ENCODE measurements around the gene ST6GALNAC1.
"Not testable (repeated sequence)": the region's sequence is repeated elsewhere in the genome, so short reads cannot be mapped to it uniquely, and the experiment has no call there.

ST6GALNAC1 gene

DNA sequence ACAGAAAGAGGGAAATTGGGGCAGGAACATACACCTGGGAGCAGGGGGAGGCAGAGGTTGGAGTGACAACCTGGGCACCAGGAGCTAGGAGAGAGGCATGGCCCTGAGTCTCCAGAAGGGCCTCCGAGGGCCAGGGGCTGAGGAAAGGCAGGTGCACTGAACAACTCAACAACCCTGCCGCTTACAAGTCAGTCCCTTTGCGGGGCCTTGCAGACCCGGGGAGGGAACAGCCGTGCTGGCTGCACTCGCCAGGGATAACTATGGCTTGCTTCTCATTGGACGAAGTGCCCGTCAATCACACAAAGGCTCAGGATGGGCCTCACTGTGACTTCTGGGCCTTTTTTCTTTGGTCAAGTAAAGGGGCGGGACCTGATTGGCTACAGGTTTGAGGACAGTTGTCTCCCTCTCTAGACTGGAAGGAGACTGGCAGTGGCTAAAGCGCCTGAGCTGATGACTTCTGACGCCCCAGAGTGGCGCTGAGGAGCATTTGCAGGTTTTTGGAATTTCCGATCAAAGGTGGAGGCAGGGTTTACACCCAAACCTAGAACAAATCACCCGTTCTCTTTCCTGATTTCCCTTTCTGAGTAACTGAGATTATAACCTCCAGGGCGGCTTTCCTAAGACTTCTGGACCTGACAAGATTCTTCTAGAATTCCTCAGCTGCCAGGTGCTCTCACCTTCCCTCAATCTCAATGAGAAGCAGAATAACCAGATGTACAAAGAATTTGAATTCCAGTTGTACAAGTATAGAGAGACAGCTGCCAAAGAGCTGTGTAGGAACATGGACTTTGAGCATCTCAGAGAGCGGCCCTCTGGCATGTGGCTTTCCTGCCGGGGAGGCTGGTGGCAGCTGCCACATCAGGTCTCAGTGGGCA, 30.3 kb downstream of the ST6GALNAC1 start:
- in situ Hi-C loops (cut with MboI; ENCODE audit: low sequenced_read_pairs) = no loop called here

DNA sequence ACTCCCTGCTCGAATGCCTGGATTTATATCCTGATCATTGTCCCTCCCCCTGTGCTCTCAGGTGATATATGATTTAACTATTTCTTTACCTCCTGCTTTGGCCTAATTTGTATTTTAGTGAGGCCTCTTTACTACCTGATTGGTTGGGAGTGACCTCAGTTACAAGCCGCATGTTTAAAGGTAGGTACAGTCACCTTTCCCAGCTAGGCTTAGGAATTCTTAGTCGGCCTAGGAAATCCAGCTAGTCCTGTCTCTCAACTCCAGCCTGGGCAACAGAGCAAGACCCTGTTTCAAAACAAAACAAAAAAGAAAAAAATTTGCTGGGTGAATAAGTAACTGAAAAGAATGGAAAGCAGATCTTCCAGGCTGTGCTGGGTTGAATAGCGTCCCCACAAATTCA, 31.1 kb downstream of the ST6GALNAC1 start:
- in situ Hi-C loops (cut with MboI; ENCODE audit: low sequenced_read_pairs) = no loop called here

DNA sequence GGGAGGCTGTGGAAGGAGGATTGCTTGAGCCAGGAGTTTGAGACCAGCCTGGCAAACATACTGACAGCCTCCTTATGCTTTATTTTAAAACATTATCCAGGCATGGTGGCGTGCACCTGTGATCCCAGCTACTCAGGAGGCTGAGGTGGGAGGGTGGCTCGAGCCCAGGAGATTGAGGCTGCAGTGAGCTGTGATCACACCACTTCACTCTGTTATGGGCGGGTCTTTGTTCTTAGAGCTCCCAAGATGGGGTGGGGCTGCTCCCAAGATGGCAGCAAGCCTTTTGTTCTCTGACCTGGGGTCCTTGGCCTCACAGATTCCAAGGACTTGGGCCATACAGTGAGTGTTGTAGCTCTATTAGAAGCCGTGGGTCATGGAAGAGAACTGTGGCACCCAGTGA, 31.8 kb downstream of the ST6GALNAC1 start:
- in situ Hi-C loops (cut with MboI; ENCODE audit: low sequenced_read_pairs) = no loop called here

DNA sequence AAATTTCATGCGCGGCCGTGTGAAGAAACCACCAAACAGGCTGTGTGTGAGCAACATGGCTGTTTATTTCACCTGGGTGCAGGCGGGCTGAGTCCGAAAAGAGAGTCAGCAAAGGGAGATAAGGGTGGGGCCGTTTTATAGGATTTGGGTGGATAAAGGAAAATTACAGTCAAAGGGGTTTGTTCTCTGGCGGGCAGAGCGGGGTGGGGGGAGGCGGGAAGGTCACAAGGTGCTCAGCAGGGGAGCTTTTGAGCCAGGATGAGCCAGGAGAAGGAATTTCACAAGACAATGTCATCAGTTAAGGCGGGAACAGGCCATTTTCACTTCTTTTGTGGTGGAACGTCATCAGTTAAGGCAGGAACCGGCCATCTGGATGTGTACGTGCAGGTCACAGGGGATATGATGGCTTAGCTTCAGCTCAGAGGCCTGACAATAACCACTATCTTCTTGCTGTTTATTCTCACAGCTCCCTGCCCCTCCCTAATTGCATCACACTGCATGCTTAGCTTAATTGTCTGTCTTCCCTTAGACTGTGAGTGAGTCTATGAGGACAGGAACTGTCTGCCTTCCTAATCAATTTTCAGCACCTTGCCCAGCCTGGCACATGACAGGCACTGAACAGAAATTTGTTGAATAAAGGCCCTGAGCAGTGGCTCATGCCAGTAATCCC, 32.3 kb downstream of the ST6GALNAC1 start:
- in situ Hi-C loops (cut with MboI; ENCODE audit: low sequenced_read_pairs) = not testable (repeated sequence)

DNA sequence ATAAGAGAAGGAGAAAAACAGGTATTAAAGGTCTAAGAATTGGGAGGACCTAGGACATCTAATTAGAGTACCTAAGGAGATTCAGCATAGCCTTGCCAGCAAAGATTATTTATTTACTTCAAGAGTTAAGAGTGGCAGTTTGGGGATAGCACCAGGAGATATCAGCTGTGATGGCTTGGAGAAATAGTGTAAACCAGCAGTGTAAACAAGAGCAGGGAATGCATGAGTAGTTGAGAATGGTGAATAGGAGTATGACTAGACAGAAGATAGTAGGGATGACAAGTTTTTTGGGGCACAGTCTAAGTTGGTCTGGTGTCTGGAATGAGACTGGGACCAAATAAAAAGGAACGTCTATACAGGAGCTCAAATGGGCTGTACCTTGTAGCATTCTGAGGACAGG, 36.9 kb downstream of the ST6GALNAC1 start:
- in situ Hi-C loops (cut with MboI; ENCODE audit: low sequenced_read_pairs) = not testable (repeated sequence)

DNA sequence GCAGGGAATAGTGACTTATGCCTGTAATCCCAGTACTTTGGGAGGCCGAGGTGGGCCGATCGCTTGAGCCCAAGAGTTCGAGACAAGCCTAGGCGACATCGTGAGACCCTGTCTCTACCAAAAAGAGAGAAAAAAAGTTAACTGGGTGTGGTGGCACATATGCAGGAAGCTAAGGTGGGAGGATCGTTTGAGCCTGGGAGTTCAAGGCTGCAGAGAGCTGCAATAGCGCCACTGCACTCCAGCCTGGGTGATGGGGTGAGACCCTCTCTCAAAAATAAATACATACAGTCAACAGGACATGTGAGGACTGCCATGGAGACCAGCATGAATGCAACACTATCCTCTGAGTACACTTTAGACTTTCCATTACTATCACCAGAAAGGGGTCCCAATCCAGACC, 42.5 kb downstream of the ST6GALNAC1 start:
- in situ Hi-C loops (cut with MboI; ENCODE audit: low sequenced_read_pairs) = no loop called here

DNA sequence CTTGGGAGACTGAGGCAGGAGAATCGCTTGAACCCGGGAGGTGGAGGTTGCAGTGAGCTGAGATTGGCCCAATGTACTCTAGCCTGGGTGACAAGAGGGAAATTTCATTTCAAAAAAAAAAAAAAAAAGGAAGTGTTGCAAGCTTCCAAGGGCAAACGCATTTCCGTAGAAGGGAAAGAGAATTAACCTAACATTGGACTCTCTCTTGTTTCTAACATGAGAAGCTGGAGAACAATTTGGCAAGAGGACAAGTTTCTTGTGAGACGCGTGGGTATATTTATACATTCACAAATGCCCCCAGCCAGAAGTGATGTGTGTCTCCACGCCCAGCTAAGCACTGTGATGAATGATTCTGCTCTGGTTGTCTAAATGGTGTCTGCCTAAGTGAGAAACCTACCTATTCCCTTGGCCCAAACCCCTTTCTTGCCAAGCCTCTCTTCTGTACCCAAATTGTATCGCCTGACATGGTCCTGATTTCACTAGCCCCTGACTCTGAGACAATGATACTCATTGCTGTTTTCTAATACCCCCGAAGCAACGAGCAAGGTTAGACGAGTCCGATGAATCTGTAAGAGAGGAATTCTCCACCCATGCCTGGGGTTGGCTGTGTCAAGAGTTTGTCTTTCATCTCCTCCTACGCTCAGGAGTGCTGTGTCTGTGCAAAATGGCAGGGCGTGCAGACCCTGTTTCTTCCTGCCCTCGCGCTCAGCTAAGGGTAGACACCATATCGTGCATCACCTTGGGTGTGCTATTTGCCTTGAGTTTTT, 43.7 kb downstream of the ST6GALNAC1 start:
- in situ Hi-C loops (cut with MboI; ENCODE audit: low sequenced_read_pairs) = no loop called here

DNA sequence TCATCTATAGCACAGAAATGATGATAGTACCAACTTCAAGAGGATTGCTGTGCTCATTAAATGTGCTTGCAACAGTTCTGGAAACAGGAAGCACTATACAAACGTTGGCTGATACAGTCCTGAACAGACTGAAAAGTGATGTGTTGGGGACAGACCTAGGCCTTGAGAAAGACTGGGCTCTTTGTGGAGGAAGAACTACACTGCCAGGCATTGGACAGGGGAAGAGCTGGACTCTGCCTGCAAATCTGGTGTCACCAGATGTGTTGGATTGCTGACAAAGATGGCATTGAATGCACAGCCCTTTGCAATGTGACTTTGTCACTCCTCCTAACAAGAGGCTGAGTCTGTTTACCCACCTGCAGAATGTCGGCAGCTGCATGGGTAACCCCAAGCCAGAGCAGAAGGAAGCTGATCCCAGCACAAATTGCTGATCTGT, 45.5 kb downstream of the ST6GALNAC1 start:
- in situ Hi-C loops (cut with MboI; ENCODE audit: low sequenced_read_pairs) = no loop called here

DNA sequence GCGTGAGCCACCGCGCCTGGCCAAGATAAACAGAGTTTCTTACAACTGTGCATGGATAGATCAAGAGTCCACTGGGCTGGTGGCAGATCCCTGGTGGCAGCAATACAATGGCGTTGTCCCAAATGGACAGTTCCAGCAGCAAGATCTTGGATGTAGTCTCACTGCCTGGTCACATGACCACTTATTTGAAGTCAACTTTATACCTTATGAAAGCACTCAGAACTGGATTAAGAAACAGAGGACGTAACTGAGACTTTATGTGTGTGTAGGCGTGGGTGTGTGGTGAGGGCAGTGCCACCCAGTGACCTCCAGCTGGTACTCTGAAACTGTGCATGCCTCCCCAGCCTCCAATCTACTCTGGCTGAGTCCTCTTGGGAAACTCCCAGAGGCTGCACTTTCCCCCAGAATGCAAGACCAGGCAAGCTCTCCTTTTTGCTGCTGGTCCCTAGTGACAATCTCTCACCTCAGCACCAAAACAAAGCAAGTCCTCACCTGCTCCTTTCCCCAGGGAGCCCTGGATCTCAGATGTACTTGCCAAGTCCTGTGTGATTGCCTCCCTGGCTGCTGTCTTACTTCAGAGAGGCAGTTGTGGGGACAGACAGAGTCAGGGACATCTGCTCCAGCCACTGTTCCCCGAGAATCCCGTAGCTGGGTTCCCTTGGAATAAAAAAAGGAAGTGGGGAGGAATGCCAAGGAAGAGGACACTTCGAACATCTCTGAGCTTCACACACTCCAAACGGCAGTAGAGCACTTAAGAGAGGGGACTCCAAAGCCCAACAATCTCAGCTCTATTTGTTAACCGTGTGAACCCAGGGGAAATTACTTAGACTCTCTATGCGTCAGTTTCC, 46.2 kb downstream of the ST6GALNAC1 start:
- in situ Hi-C loops (cut with MboI; ENCODE audit: low sequenced_read_pairs) = no loop called here

DNA sequence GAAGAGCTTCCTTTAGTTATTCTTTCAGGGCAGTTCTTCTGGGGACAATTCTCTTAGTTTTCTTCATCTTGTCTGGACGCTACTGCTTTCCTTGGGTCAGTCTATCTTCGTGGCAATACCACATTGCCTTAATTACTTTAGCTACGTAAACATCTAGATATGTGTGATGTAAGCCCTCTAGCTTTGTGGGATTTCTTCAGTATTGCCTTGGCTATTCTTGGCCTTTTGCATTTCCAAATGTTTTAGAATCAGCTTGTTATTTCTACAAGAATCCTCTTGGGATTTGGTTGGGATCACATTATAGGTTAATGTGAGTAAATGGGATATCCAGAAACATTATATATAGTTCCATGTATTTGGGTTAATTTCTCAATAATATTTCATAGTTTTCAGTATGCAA, 48.9 kb downstream of the ST6GALNAC1 start:
- in situ Hi-C loops (cut with MboI; ENCODE audit: low sequenced_read_pairs) = no loop called here

DNA sequence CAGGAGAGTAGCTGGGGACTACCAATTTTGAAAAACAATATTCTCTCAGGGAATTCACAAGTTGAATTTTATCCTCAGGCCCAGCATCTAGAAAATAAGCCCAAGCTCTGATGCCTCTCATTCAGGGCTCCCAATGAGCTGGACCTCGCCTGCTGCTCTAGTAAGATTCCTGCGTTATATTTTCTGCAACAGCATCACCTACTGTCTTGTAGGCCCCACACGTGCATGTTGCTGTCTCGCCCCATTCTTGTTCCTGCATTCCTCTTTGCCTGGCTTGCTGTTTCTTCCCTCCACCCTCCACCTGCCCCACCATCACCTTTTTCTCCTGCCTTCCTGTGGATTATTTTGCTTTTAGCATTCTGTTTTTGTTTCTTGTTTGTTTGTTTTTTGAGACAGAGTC, 49.6 kb downstream of the ST6GALNAC1 start:
- in situ Hi-C loops (cut with MboI; ENCODE audit: low sequenced_read_pairs) = no loop called here

DNA sequence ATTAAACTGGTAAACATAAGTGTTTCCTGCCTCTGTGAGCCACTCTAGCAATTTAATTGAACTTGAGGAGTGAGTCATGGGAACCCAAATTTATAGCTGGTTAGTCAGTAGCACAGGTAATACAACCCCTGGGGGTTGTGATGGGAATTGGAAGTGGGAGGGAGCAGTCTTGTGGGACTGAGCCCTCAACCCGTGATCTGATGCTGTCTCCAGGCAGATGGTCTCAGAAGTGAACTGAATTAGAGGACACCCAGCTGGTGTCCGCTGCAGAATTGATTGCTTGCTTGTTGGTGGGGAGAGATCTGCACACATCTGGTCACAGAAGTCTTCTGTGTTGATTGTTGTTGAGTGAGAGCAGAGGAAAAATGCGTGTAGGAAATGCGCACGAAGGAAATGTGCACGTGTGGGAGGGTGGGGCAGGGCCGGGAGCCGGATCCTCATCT, 50.2 kb downstream of the ST6GALNAC1 start:
- in situ Hi-C loops (cut with MboI; ENCODE audit: low sequenced_read_pairs) = no loop called here

DNA sequence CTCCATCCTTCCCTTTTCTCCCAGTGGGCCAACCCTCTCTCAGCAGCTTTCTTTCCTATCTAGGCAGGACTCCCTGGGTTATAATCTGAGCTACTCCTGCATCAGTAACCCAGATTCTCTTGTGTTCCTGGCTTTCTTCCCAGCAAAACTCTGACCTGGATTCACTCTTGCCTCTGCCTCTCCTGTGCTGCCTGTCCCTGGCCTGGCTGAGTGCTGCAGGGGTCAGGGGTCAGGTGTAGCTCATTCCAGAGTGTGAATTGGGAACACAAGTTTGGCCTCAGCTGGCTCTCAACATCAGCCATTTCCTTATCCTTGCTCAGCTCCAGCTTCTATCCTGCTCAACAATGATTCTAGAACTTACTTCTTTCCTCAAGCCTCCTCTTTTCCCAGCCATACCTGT, 55.4 kb downstream of the ST6GALNAC1 start:
- in situ Hi-C loops (cut with MboI; ENCODE audit: low sequenced_read_pairs) = no loop called here

DNA sequence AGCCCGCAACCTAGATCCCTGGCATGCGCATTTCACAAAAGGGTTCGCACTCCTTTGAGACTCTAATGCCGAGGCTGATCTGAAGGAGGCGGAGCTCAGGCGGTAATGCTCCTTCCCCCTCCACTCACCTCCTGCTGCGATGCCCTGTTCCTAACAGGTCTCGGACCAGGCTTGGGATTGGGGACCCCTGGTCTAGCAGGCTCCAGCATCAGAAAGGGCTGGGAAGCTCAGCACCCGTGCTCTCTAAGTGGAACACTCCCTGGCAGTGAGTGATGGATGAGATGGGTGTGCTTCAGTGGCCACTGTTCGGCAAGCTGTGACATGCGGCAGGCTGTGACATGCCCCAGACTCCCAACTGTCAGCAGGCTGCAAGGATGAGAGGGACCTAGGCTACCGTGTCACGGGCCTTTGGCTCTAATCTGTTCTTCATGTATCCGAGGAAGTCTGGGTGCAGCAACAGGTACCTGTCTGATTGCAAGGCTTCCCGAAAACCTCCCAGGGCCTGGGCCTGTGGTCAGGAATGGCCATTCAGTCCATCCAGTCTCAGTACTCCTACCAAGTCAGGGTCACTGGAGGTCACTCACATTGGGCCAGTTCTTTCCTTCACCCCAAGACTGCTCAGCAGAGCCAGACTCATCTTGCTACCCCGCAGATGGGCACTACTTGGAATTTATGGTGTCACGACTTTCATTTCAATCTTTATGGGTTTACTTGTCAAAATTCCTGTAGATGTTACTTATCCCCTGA, 56.6 kb downstream of the ST6GALNAC1 start:
- in situ Hi-C loops (cut with MboI; ENCODE audit: low sequenced_read_pairs) = no loop called here

DNA sequence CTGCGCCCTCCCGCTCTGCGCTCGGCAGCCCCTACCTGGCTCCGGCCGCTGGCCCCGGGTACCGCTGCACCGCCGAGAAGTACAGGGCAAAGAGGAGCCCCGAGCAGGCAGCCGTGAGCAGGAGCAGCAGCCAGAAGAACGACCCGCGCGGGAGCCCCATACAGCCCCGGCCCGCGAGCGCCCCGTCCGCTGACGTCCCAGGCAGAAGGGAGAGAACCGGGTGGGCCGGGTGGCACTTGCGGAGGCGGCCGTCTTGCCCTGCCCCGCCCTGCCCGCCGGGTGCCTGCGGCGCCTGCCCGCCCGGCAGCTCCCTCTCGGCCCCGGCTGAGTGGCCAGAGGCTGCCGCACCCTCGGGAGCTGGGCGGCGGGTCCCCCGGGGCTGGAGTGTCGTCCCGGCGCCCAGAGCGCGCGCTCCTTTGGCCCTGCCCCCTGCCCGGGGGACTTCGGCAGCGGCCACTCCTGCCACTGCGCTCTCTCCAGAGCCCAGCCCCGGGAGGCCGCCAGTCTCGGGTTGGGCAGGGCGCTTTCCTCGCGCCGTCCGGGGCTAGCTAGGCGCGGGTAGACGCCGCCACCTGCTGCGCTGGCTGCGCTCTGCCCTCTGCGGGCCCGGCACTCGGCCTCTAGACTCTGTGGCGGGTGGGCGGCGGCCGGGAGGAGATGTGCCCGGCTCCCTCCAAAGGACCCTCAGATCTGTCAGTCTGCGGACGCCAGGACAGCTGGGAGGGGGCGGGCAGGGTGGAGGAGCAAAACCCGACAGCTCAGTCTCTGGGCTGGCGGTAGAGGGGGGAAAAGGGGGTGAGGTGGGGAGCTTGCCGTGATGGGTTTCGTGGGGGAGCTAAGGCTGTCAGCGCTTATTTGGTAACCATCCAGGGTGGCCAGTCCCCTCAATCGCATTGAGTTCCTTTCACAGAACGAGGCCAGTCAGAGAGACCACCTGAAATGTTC, 57.6 kb downstream of the ST6GALNAC1 start, which contains the start of gene ST6GALNAC2:
ST6GALNAC2 (minus strand) TSS at position 212 of the 945 bp plus-strand sequence; CDS start at position 160, 52 bp downstream.
- in situ Hi-C loops (cut with MboI; ENCODE audit: low sequenced_read_pairs) = no loop called here

DNA sequence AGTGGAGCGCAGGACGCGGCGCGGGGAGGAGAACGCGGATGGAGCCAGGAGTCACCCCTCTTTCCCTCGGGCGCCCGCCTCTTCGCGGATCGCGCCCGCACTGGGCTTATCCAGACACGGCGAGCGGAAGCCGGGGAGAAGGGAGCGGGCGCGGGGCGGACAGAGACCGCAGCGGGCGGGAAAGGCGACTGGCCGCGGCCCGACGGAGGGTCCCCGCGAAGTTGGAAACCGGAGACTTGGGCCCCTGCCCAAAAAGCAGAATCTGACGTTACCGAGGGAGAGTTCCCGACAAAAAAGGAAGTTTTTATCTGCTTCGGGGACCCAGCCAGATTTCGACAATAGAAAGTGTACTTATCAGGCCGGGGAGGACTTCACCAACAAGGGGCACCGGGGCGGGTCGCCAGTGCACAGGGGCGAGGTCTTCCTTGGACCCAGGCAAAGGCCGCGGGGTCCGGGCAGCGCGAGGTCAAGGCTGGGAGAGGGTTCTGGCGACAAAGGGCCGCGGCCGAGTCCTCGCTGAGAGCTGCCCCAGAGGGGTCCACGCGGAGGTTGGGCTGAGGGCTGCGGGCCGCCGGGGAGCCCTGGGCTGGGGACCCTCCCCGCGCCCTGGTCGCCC, 58.4 kb downstream of the ST6GALNAC1 start:
- in situ Hi-C loops (cut with MboI; ENCODE audit: low sequenced_read_pairs) = no loop called here

DNA sequence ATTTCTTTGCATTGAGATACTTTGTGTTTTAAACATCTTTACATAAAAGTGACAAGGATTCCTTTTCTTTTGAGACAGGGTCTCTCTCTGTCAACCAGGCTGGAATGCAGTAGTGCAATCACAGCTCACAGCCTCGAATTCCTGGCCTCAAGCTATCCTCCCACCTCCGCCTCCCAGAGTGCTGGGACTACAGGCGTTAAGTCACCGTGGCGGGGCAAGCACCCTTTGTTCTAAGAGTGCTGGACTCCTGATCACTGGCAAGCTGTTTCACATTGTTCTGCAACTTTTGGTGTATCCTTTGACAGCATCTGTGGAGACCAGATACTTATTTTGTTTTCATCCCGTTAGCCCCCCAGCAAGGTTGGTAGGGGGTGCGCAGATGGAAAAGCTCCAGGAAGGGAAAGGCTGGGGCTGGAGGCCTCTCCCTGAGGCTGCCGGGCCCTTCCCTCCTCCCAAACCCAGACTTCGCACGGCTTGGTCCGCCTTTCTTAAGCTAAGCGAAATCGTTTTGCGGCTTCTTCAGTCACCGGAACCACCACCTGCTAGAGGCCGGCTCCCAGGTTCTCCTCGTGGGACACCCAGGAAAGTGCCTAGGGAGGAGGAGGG, 59.0 kb downstream of the ST6GALNAC1 start:
- in situ Hi-C loops (cut with MboI; ENCODE audit: low sequenced_read_pairs) = no loop called here

DNA sequence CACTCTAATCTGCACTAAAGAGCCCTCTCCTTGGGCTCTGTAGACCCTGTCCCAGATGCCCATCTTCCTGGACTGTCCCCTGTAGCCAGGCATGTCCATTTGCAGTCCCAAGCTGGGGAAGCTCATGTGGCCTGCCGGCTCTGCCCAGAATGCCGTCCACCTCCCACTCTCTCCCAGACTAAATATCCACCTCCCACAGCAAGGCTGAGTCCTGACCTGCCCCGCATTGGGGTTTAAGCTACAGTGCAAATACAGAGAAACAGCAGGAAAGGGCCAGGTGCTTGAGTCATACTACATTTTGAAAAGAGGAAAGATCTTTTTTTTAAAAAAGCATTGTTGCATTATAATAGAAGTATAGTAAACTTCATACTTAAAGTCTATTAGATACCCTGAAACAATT, 60.9 kb downstream of the ST6GALNAC1 start:
- in situ Hi-C loops (cut with MboI; ENCODE audit: low sequenced_read_pairs) = no loop called here
